ENCODE results near the gene TMEM92. TPM values are rescaled to one million over a fixed set of nuclear protein-coding genes. Genes with fewer than 3 reads are reported as not detected.

Gene TMEM92
- total RNA-seq, 1 donor from 2014 or later = 3.5 TPM

- H3K27ac Mint-ChIP-seq (ENCODE audit: unreplicated experiment) = peak overlapping the region; percentile 99
- peaks cover 3% of the 10 kb centered on the region for H3K27me3 Mint-ChIP-seq (ENCODE audit: low read depth)
- no peak for DNase-seq (ENCODE audit: low read depth, low spot score)
- no peaks in the 10 kb centered on the region for H3K9me3 Mint-ChIP-seq
- no peak for TF ChIP-seq CTCF (conservative IDR thresholded peaks at IDR 0.05)
- H3K36me3 Mint-ChIP-seq (ENCODE audit: low read depth) = no peaks in the 10 kb centered on the region
- H3K4me1 Mint-ChIP-seq = peaks cover 66% of the 10 kb centered on the region
- no peak overlapping the region for H3K4me3 Mint-ChIP-seq
Observed at GRCh38 chr17:50267074-50267841, 7.0 kb upstream of the TMEM92 start.

GRCh38 chr17:50268026-50268425, 6.2 kb upstream of the TMEM92 start:
- no peaks in the 10 kb centered on the region for H3K36me3 Mint-ChIP-seq (ENCODE audit: low read depth)
- peak overlapping the region; percentile 99 for H3K27ac Mint-ChIP-seq (ENCODE audit: unreplicated experiment)
- DNase-seq (ENCODE audit: low read depth, low spot score) = no peak
- peaks cover 69% of the 10 kb centered on the region for H3K4me1 Mint-ChIP-seq
- H3K27me3 Mint-ChIP-seq (ENCODE audit: low read depth) = peaks cover 10% of the 10 kb centered on the region
- H3K4me3 Mint-ChIP-seq = peak overlapping the region; percentile 74
- no peaks in the 10 kb centered on the region for H3K9me3 Mint-ChIP-seq
- TF ChIP-seq CTCF (conservative IDR thresholded peaks at IDR 0.05) = no peak

GRCh38 chr17:50268743-50269275, 5.5 kb upstream of the TMEM92 start:
- peak overlapping the region; percentile 99 for H3K27ac Mint-ChIP-seq (ENCODE audit: unreplicated experiment)
- DNase-seq (ENCODE audit: low read depth, low spot score) = no peak
- H3K27me3 Mint-ChIP-seq (ENCODE audit: low read depth) = peaks cover 13% of the 10 kb centered on the region
- H3K36me3 Mint-ChIP-seq (ENCODE audit: low read depth) = no peaks in the 10 kb centered on the region
- no peak for TF ChIP-seq CTCF (conservative IDR thresholded peaks at IDR 0.05)
- H3K4me1 Mint-ChIP-seq = peaks cover 62% of the 10 kb centered on the region
- H3K9me3 Mint-ChIP-seq = no peaks in the 10 kb centered on the region
- peak overlapping the region; percentile 74 for H3K4me3 Mint-ChIP-seq

GRCh38 chr17:50269477-50270434, 4.5 kb upstream of the TMEM92 start:
- Mint-ChIP-seq H3K4me3 (peak overlapping the region; percentile 76), H3K9me3 (no peaks in the 10 kb centered on the region), H3K27me3 (ENCODE audit: low read depth) (peaks cover 21% of the 10 kb centered on the region), H3K36me3 (ENCODE audit: low read depth) (no peaks in the 10 kb centered on the region), H3K4me1 (peaks cover 58% of the 10 kb centered on the region), H3K27ac (ENCODE audit: unreplicated experiment) (peak overlapping the region; percentile 99)
- peak; percentile 71 for DNase-seq (ENCODE audit: low read depth, low spot score)
- TF ChIP-seq CTCF (conservative IDR thresholded peaks at IDR 0.05) = peak; percentile 74
